NCI-H524 (cell line): Measurements from ENCODE around the gene HOXD11.
A peak's percentile ranks its signal among the peaks of the same experiment; 100 is the strongest.

ENCODE experiments used
- DNase-seq, 2 experiments: peaks; one replicate each; lab custom pipeline; 2025; lab: John Stamatoyannopoulos, UW

HOXD11 gene

DNA sequence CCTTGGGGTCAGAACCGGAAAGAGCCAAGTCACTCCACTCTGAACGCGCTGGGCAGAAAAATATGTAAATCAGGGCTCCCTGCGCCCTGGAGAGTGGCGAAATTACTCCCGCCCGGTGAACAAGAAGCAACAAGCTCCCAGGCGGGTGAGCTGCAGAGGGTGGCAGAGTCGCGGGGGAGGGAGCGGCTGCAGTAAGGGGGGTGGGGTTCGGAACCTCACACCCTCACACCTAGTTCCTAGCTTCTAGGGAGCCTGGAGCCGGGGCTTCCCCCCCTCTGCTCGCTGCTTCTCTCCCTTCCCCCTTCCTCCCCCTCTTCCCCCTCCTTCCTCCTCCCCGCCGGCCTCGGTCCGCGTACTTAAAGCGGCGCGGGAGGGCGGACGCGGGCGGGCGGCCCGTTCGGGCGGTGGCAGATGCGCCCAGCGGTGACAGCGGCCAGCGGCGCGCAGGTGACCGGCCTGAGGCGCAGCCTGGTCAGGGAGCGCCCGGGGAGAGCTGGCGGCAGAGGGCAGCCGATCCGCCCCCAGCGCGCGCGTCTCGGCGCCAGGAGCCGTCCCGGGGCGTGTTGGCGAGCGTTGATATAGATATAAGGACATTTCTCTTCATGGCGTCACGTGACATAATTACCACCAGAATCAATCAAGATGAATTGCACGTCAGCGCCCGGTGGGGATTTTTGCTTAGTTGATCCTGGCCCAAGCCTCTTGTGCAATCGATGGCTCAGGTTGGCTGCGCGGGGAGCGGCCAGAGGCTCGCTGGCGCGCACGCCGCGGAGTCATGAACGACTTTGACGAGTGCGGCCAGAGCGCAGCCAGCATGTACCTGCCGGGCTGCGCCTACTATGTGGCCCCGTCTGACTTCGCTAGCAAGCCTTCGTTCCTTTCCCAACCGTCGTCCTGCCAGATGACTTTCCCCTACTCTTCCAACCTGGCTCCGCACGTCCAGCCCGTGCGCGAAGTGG, at the start of gene HOXD11:
HOXD11 (plus strand) TSS at position 700 of the 959 bp plus-strand sequence; CDS start at position 776, 76 bp downstream.
- DNase-seq, result peak in 1 of 2 experiments; percentile 59

DNA sequence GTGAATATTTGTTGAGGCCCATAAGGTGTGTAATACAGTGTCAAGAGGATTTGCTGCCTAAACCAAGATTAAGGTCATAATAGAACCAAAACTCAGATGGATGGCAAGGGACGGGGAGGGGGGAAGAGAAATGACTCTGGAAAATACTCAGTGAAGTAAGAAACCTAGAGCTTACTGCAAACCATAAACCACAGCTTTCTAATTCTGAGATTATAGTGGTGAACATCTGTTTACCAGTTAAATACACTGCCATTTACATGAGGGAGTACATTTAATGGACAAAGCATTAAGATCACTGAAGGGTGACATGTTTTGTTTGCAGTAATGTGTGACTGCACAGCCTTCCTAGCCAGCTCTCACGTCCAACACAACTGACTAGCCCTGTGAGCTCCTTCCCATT, 43.1 kb upstream of the HOXD11 start:
- DNase-seq, result peak; percentile 84 to 93

DNA sequence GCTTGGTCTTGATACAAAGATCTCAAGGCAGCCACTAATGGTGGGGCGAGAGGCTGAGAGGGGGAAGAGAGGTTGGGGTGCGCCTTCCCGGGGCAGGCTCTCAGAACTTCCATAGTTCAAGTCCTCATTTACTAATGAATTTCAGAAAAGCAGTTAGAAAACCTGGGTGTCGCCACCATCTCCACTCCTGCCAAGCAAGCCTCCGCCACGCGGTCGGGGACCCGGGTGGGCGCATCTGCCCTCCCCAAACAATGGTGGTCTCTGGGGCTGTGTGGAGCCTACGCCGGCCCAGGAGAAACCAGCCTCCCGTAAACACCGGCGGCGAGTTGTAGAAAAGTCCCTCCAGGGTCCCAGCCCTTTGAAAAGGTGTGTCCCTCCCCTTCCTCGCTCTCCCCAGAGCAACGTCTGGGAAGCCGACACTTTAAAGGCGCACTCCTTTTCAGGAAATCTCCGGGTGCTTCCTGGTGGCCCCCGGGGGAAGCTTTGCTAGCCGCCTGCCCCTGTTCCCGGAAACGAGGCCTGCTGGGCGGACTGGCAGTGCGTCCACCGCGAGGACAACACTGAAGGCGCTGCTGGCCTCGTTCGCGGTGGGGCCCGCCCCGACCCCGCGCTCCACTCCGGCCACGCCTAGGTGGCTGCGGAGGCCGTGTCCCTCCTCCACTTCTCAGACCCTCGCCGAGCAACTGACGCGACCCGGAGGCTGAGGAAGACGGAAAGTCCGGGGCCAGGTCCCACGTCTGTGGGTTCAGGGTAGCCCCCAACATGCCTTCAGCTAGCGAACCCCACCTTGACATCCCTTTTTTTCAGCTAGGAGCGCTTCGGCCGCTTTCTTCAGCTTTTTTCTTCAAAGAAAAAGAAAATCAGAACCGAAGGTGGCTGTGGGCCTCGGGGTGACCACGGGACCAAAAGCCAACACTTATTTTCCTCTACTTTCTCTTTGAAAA, 40.2 kb upstream of the HOXD11 start:
- no peak for DNase-seq

DNA sequence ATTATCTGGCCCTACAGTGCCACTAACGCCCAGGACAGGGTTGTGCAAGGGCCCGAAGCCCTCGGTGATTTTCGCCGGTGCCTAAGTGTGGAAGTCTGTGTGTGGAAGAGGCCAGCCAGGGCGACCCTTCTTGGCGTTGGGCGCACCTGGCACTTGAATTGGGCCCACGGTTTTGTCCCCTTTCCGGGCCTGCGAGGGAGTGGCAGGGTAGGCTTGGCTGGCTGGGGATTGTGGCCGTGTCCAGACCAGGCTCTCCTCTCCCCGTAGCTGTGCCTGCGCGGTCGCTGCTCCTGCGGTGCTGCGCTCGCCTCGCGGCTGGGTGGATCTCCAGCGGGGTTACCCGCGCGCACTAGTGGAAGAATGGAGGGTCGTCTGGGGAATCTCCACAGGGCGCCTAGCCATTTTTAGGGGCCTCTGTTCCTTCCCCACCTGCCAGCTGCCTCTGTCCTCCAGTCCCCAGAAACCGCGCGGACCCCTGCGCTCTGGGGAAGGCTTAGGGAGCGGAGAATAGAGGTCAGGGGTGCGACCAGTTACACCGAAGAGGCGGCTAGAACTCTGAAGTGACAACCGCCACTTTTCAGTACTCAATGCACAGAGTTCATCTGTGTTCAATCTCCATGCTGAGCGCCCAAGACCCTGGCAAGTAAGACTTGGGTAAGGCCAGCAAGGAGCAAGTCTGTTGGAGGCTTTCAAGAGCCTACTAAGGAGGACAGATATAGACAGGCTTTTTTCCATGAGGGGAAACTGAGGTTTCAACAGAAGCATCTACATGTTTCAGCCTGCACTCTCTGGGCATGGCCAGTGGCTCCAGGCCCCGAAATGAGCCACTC, 39.3 kb upstream of the HOXD11 start:
- DNase-seq, result no peak

DNA sequence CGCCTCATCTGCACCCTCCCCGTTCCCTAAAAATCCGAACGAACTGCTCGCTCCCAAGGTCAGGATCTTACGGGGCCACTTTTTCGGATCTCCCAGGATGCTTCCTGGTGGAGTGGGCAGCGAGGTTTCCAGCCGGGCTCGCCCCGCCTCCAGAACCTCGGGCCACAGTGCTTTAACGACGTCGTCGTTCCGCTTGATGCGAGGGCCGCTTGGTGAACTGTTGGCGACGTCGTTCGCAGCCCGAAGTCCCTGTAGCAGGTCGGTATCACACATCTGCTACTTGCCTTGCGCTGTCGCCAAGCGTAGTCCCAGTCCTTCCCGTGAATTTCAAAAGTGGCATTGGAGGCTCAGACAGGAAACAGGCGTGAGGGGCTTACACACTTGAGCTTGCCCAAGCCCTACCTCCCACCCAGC, 38.7 kb upstream of the HOXD11 start:
- DNase-seq, result no peak

DNA sequence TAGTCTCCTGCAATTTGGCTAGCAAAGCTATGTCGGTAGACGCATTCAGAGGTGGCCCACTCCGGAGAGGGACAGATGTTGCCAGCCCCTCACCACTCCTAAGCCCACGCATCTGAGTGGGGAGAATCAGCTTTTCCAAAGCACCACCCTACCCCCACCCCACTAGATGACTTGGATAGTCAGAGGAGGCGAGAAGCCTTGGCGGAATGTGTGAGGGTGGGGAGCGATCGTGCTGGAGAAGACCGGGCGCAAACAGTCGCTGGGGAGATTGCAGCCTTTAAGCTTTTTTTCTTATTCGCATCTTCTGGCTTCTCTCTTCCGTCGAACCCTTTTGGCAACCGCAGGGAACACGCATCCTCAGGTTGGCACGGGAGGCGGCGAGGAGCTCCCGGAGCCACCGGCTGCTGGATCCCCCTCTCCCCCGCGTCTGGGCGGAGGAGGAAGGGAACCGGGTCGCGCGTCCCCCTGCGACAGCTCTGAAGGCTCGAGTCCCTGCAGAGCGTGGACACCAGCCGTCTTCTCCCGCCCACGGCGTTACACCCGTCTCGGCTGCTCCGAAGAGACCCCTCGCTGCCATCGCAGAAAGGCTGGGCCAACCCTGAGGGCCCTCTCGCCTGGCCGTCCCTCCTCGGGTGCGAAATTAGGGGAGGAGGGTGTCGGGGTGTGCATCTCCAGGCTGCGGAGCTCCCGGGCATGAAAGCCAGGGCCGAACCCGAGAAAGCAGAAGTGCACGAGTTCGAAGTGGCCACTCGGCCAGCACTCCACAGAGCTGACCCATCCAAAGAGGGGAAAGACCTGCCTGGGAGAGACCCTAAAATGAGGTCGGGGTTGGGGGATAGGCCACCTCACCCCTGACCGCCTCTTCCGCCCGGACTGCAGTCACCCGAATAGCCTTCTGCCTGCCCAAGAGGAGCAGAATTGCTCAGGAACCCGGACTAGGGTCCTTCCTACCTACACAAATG, 35.5 kb upstream of the HOXD11 start:
- DNase-seq, result no peak

DNA sequence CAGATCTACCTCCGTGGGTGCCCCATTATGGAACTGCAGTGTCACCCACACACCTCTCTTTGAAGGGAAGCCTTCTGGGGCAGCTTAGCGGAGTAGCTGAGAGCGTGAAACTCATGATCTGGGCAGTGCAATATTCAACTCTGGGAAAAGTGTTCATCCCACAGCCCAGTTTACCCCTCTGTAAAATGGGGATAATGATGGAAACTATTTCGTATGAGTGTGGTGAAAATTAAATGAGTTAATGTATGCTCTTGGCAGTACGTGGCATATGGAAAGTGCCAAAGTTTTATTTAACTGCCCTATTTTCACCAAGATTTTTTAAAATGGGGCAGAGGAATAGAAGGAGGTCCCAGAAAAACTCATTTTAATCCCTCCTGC, 34.8 kb upstream of the HOXD11 start:
- DNase-seq, result no peak

DNA sequence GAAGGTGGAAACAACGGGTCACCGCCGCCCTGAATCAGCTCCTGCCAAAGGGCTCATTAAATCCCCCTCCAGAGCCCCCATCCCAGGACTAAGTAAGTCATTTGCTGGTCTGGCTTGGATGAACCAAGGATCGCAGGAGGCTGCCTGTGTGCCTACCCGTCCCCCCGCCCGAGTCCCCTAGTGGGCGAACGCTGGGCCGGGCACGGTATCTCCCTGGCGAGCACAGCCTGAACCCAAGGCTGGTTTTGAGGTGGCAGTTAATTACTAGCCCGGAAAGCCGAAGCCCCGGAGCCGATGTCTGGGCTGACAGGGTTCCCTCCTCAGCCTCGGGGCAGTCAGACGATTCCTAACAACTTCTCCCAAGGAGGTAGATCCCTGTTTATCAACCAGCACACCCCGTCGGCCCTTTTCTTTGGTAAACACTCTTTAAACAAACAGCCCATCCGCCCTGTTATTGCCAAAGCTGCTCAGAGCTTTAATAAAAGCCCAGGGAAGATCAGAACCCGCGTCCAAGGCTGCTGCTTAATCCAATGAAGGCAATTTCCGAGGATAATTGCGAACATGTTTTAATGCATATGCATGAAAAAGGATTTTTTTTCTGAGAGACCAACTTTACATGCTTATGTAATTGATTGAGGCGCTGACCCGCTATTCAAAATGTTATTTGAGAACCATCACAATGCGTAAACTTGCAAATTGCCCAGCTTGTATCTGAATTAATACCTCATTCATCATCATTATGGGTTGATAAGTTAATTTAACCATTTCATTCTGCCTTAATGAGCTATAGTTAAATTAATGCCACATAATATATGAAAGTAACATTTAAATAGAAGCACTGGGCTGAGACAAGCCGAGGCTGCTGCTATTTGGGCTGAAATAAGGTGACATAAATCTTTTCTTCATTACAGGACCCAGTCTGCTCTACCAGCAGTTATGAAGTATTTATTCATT, 33.9 kb upstream of the HOXD11 start:
- DNase-seq, result peak in 1 of 2 experiments; percentile 24

DNA sequence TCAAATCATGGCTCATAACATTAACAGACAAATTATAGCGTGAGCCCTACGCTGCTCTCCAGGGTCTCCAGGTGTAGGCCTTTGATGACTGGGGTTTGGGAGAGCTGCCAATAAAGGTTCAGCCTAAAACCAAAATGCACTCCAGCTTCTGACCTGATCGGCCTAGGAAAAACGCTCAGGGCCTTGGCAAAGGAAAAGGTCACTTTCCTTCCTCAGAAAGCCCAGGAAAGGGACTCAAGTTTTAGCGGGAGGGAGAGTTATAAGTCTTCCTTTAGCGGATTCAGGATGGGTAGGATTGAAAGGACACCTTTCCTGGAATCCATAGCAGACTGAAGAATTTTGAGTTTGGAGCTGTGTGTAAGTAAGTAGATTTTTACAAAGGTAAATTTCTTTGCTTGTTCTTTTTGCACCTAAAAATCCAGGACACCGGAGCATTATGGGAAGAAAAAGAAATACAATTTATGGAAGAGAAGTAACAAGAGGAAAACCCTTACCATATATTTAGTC, 32.1 kb upstream of the HOXD11 start:
- no peak for DNase-seq

DNA sequence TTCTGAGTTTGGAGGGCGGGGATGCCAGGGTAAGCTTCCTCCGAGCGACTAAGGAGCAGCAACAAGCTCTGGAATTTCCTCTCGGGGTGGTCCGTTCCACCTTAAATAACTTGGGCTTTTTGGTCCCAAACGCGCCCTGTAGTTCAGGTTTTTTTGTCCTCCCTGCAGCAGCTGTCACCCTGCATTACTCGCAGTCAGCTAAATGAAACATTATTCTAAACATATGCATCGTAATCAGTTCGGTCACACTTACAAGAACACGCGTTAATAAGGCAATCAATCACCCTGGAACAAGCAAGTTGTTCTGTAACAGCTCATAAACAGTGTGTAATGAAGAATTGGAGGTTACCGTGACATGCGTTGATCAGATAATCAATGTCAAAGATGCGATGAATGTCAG, 31.6 kb upstream of the HOXD11 start:
- peak; percentile 62 to 86 for DNase-seq

DNA sequence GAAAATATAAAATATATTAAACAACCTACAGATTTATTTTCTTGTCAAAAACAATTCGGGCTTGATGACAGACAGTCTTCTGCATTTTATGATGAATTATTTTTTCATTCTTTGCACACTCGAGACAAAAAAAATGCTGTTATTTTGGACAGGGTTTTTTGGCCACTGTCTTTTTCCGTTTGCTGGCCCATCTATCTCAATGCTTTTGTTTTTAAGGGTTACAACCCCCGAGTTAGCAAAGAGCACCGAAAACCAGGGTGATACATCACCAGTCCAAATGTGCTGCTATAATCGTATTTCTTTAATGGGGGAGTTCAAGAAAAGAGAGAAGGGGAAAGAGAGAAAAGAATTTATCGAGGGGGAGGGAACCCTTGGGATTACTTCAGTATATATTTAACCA, 31.0 kb upstream of the HOXD11 start:
- no peak for DNase-seq

DNA sequence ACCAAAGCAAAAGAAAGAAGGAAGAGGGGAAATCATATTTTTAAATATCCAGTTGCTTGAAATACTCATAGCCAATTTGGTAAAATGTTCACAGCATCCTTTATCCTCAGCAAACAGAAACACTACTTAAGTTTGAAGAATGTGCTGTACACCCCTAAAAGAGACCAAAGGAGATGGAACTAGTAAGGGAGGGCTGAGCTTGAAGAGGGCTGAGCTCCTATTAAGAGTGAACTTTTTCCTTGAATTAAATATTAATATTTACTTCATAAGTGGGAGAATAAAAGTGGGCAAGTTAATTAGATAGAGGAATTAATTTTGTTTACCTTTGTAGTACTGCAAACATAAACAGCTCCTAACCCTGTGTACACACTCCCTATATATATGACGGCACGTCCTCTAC, 30.3 kb upstream of the HOXD11 start:
- no peak for DNase-seq

DNA sequence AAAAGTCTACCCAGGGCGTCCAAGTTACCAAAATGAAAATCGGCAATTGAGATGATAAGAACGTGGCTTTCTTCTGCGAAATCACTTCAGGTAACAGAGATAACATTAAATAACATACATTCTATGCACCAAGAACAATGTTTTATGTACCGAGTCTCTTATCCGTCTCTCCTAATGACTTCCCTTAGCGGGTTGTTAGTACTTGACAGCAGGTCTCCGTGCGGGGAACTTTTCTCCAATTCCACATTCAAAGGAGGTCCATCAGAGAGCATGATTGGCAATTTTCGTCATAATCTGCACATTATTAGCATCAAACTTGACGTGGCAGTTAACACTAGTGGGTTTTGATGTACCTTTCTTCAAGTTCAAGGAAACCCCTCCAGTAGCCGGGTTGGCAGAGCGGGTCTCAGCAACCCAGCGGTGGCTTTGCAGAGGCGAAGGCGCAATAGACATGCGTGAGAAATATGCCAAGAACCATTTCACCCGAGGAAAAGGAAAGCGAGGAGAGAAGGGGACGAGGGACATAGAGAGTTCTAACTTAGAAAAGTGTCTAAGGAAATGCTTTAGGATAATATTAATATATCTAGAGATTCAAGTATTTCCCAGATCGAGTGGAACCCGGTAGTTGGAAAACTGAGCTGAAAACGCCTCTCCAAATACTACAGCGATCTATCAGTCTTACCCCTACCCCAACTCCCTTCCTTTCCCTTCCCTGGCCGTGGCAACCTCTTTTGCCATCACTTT, 28.4 kb upstream of the HOXD11 start:
- DNase-seq, result peak in 1 of 2 experiments; percentile 57

DNA sequence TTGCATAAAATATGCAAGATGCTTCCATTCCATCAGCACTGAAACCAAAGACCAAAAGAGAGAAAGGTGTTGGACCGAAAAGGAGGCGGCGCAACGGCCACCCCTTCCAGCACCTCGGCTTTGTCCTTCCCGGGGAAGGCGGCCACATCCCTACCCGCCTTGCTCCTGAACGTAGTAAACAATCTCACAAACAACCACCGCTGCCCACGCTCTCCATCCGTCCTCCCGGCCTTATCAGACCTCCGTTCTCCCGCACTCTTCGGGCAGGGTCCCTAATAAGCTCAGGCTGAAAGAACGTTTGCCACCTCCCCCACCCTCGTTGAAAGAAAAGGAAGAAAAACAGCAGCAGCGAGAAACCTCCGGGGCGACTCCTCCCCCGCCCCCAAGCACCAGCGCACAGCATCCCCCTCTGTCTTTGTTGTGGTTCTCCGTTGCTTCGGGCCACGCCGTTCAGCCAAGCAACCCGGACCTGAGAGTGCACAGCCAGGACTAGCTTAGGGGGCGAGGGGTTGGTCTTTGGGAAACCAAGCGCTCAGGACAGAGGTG, 27.7 kb upstream of the HOXD11 start:
- peak; percentile 70 to 76 for DNase-seq

DNA sequence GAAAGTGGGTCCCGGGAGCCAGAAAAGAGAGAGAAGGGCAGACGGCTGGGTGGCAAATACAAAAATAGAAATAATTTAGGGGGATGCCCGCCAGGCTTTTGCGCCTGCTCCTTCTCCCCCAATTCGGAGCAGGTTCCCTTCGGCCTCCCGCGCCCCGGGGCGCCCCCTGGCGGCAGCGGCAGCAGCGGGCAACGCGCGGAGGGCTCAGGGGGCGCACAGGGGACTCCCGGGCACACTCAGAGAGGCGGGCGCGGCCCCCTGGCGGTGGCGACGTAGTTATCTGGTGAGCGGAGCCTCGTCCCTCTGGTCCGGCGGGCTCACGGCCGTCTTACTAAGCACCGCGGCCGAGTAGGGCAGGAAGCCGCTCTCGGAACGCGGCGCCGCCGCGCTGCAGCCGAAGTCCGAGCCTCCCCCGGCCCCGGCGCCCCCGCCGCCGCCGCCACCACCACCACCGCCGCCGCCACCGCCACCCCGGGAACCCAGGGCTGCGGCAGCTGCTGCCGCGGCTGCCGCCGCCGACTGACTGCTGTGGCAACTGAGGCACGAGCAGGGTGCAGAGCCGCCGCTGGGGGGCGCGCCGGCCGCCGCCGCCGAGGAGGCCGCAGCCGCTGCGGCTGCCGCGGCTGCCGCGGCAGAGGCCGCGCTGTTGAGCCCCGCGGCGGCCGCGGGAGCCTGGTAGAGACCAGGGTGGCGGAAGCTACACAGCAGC, 27.1 kb upstream of the HOXD11 start:
- DNase-seq, result peak; percentile 76 to 87

DNA sequence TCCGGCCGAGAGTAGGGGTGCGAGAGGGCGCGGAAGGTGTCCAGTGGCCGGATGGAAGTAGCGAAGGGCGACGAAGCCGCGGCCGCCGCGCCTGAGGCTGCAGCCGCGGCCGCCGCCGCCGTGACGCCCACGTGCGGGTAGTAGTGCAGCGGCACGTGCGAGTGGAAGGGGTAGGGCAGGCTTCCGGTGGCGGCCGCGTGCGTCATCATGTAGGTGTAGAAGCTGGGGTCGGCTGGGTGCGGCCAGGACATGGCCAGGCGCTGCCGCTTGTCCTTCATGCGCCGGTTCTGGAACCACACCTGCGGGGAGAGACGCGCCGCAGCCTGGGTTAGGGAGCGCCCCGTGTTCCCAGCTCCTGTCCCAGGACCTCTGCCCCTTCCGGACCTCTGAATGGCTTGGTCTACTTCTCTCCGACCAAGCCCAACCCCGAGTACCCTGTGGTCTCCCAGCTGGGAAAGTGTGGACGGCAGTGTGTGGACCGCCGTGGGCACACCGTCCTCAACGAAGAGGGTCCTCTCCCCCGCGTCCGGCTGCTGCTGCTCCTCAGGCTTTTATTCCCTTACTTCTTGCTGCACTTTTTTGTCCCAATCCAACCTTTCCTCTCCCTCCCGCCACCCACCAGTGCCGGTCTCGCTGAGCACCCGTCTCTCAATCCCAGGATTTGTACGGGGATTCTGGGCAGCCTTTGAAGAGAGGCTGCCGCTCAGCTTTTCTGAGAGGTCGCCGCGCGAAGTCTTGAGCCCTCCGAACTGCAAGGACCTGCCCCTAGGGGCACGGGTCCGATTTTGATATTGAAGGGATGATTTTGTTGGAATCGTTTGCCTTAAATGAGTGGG, 26.3 kb upstream of the HOXD11 start:
- no peak for DNase-seq
